Liver (tissue), 3 donors: Measurements from ENCODE around the gene PTPRD.

Experiments
- GABPA ChIP-seq, 2 donors: IDR thresholded peaks in 1 of 2; conservative IDR thresholded peaks in 1 of 2; 2 replicates each; pipeline ENCODE4 v1.6.1; 2016; ENCODE audit warnings: antibody characterized with exemption in 2 of 2, mild to moderate bottlenecking in 1 of 2, moderate library complexity in 1 of 2
- HNF4A ChIP-seq, 2 donors: conservative IDR thresholded peaks; 2 replicates each; pipeline ENCODE4 v1.6.1; 2016; ENCODE audit warnings: antibody characterized with exemption in 2 of 2, mild to moderate bottlenecking in 2 of 2
- JUND ChIP-seq, 2 donors: IDR thresholded peaks; 2 replicates each; pipeline ENCODE4 v1.6.1; 2016; ENCODE audit warnings: antibody characterized with exemption in 2 of 2
- NR2F2 ChIP-seq: IDR thresholded peaks from 2 replicates; pipeline ENCODE4 v1.6.1; 2016; ENCODE audit warnings: antibody characterized with exemption
- RAD21 ChIP-seq, 2 donors: IDR thresholded peaks; 2 replicates each; pipeline ENCODE4 v1.6.1; 2016; ENCODE audit warnings: antibody characterized with exemption in 2 of 2, mild to moderate bottlenecking in 2 of 2
- REST ChIP-seq: IDR thresholded peaks from 2 replicates; pipeline ENCODE4 v1.6.1; 2016; ENCODE audit warnings: antibody characterized with exemption, mild to moderate bottlenecking
- RXRA ChIP-seq, 2 donors: IDR thresholded peaks; 2 replicates each; pipeline ENCODE4 v1.6.1; 2017 to 2018; ENCODE audit warnings: antibody characterized with exemption in 2 of 2, mild to moderate bottlenecking in 1 of 2
- SP1 ChIP-seq: IDR thresholded peaks from 2 replicates; pipeline ENCODE4 v1.6.1; 2018; ENCODE audit warnings: antibody characterized with exemption, mild to moderate bottlenecking
- YY1 ChIP-seq: IDR thresholded peaks from 2 replicates; pipeline ENCODE4 v1.6.1; 2016; ENCODE audit warnings: antibody characterized with exemption, mild to moderate bottlenecking
- TF ChIP-seq, protein P1 (sequence below): IDR thresholded peaks from 2 replicates; pipeline ENCODE4 v1.6.1; 2016; ENCODE audit warnings: antibody characterized with exemption
- TF ChIP-seq, protein P2 (sequence below): fragments of 150-350 bp; IDR thresholded peaks from 2 replicates; pipeline ENCODE4 v1.5.1; 2017; ENCODE audit warnings: improper control_type of control experiment, low read depth, low read length; ENCODE audit not compliant: missing input control
- TF ChIP-seq, protein P3 (sequence below): IDR thresholded peaks from 2 replicates; pipeline ENCODE4 v1.6.1; 2016; ENCODE audit warnings: antibody characterized with exemption
- TF ChIP-seq, protein P4 (sequence below): IDR thresholded peaks from 2 replicates; pipeline ENCODE4 v1.6.1; 2016; ENCODE audit warnings: antibody characterized with exemption
- donor health status: healthy.
- donor health status: healthy.

DNA sequence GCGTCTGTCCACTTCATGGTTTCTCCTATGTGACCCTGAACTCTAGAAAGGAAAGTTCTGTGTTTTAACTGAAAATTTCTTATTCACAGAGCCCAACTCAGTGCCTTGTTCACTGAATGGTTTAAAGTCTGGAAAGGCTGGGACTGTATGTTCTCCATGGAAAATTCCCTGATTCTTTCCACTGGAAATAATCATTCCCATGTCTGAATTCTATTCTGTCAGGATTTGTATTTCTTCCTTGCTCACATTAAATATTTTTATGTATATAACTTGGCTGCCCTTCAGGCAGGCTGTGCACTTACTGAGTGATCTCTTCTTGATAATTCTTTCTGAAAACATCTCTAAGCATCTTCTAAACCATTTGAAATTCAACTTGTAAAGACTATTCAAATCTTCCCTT lies 1686.3 kb downstream of the PTPRD start:
- TF ChIP-seq GABPA (IDR thresholded peaks at IDR 0.05 in 1 of 2, conservative IDR thresholded peaks at IDR 0.05 in 1 of 2) (no peak), REST (no peak), RAD21 (IDR thresholded peaks at IDR 0.05) (no peak), JUND (IDR thresholded peaks at IDR 0.05) (no peak), RXRA (IDR thresholded peaks at IDR 0.05) (no peak), SP1 (no peak), NR2F2 (no peak), YY1 (no peak), HNF4A (conservative IDR thresholded peaks at IDR 0.05) (no peak)
- TF ChIP-seq, protein P1, sequence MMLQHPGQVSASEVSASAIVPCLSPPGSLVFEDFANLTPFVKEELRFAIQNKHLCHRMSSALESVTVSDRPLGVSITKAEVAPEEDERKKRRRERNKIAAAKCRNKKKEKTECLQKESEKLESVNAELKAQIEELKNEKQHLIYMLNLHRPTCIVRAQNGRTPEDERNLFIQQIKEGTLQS, result no peak
- TF ChIP-seq, protein P2, sequence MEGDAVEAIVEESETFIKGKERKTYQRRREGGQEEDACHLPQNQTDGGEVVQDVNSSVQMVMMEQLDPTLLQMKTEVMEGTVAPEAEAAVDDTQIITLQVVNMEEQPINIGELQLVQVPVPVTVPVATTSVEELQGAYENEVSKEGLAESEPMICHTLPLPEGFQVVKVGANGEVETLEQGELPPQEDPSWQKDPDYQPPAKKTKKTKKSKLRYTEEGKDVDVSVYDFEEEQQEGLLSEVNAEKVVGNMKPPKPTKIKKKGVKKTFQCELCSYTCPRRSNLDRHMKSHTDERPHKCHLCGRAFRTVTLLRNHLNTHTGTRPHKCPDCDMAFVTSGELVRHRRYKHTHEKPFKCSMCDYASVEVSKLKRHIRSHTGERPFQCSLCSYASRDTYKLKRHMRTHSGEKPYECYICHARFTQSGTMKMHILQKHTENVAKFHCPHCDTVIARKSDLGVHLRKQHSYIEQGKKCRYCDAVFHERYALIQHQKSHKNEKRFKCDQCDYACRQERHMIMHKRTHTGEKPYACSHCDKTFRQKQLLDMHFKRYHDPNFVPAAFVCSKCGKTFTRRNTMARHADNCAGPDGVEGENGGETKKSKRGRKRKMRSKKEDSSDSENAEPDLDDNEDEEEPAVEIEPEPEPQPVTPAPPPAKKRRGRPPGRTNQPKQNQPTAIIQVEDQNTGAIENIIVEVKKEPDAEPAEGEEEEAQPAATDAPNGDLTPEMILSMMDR, result no peak
- TF ChIP-seq, protein P3, sequence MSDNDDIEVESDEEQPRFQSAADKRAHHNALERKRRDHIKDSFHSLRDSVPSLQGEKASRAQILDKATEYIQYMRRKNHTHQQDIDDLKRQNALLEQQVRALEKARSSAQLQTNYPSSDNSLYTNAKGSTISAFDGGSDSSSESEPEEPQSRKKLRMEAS, result no peak
- TF ChIP-seq, protein P4, sequence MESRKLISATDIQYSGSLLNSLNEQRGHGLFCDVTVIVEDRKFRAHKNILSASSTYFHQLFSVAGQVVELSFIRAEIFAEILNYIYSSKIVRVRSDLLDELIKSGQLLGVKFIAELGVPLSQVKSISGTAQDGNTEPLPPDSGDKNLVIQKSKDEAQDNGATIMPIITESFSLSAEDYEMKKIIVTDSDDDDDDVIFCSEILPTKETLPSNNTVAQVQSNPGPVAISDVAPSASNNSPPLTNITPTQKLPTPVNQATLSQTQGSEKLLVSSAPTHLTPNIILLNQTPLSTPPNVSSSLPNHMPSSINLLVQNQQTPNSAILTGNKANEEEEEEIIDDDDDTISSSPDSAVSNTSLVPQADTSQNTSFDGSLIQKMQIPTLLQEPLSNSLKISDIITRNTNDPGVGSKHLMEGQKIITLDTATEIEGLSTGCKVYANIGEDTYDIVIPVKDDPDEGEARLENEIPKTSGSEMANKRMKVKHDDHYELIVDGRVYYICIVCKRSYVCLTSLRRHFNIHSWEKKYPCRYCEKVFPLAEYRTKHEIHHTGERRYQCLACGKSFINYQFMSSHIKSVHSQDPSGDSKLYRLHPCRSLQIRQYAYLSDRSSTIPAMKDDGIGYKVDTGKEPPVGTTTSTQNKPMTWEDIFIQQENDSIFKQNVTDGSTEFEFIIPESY, result no peak
